Ovary (tissue), 3 donors: Measurements from ENCODE around the gene TNFRSF19.

Experiments used
- CTCF ChIP-seq, 3 donors: fragments of 450-650 bp in 2 of 3; fragments of 200-600 bp in 1 of 3; IDR thresholded peaks; one replicate each; pipeline versions ENCODE4 v1.5.1 to v1.8.0; 2016 to 2022; ENCODE audit warnings: antibody characterized with exemption in 3 of 3, mild to moderate bottlenecking in 1 of 3
- EP300 ChIP-seq: sonication (generic); formaldehyde crosslinking; IDR thresholded peaks from one replicate; pipeline ENCODE4 v1.6.1; 2017; ENCODE audit warnings: antibody characterized with exemption
- POLR2A ChIP-seq: fragments of 450-650 bp; IDR thresholded peaks from one replicate; pipeline ENCODE4 v1.6.1; 2017; ENCODE audit warnings: antibody characterized with exemption, mild to moderate bottlenecking, moderate library complexity
- donor health status: DM: no; HTN: no; CAD: no.

GRCh38 chr13:23636360-23636759, 66.1 kb downstream of the TNFRSF19 start:
- TF ChIP-seq POLR2A: no peak
- TF ChIP-seq EP300: no peak
- TF ChIP-seq CTCF (IDR thresholded peaks at IDR 0.05): no peak
